Epithelial cell of esophagus (primary cell): ENCODE results near the gene EML6.
A peak's percentile ranks its signal among the peaks of the same experiment; 100 is the strongest.

ENCODE experiments used
- DNase-seq: peaks from one replicate; pipeline ENCODE4 v3.0.0; 2010; ENCODE audit warnings: low read depth
- H3K4me3 ChIP-seq: 2 replicates; pipeline ENCODE4 v1.5.1; 2011; ENCODE audit warnings: mild to moderate bottlenecking, low read length, control low read depth
- CTCF ChIP-seq: IDR thresholded peaks from 2 replicates; pipeline ENCODE4 v1.5.1; 2011; ENCODE audit warnings: low read depth, mild to moderate bottlenecking, low read length, control low read depth, inconsistent platforms; ENCODE audit not compliant: insufficient read depth; ENCODE audit errors: missing control alignments

Gene EML6

GRCh38 chr2:54808661-54809060, 85.2 kb downstream of the EML6 start:
- no peak for TF ChIP-seq CTCF
- peak; percentile 41 for DNase-seq

GRCh38 chr2:54809819-54810218, 86.4 kb downstream of the EML6 start:
- no peak for TF ChIP-seq CTCF
- no peak overlapping the region for H3K4me3 ChIP-seq
- peak; percentile 89 for DNase-seq

More at GRCh38 chr2:54808661-54809060, 85.2 kb downstream of the EML6 start:
- H3K4me3 ChIP-seq = no peak overlapping the region

- no peak for DNase-seq
- no peak for TF ChIP-seq CTCF
- no peak overlapping the region for H3K4me3 ChIP-seq
Observed at GRCh38 chr2:54810246-54810645, 86.8 kb downstream of the EML6 start.

- peak; percentile 73 for DNase-seq
- no peak for TF ChIP-seq CTCF
- H3K4me3 ChIP-seq = no peak overlapping the region
Observed at GRCh38 chr2:54813584-54813983, 90.1 kb downstream of the EML6 start.

- DNase-seq = peak; percentile 71
- no peak for TF ChIP-seq CTCF
- no peak overlapping the region for H3K4me3 ChIP-seq
Observed at GRCh38 chr2:54814389-54815147, 91.1 kb downstream of the EML6 start.

GRCh38 chr2:54815148-54815539, 91.7 kb downstream of the EML6 start:
- no peak overlapping the region for H3K4me3 ChIP-seq
- no peak for DNase-seq
- TF ChIP-seq CTCF = no peak

GRCh38 chr2:54818226-54818625, 94.8 kb downstream of the EML6 start:
- H3K4me3 ChIP-seq = no peak overlapping the region
- no peak for DNase-seq
- TF ChIP-seq CTCF = no peak
